AG10803 (cell line): ENCODE data around the gene CACNA1C.
"Not testable (repeated sequence)": the region's sequence is repeated elsewhere in the genome, so short reads cannot be mapped to it uniquely, and the experiment has no call there.

Experiments used
- DNase-seq: peaks from one replicate; pipeline ENCODE4 v3.0.0; 2010; ENCODE audit warnings: low read depth
- H3K4me3 ChIP-seq: 2 replicates; pipeline ENCODE4 v1.5.1; 2011; ENCODE audit warnings: mild to moderate bottlenecking, low read length, control low read depth
- CTCF ChIP-seq: conservative IDR thresholded peaks from 2 replicates; pipeline ENCODE4 v1.5.1; 2011; ENCODE audit warnings: mild to moderate bottlenecking, low read length, control low read depth, inconsistent platforms

Gene CACNA1C

GRCh38 chr12:2255311-2255710 lies 202.5 kb downstream of the CACNA1C start:
- no peak for TF ChIP-seq CTCF
- DNase-seq, result no peak

GRCh38 chr12:2255731-2256130 lies 202.9 kb downstream of the CACNA1C start:
- H3K4me3 ChIP-seq, DNase-seq: not testable (repeated sequence)

More at GRCh38 chr12:2255311-2255710, 202.5 kb downstream of the CACNA1C start:
- H3K4me3 ChIP-seq, result no peak overlapping the region

GRCh38 chr12:2256453-2256852 lies 203.7 kb downstream of the CACNA1C start:
- TF ChIP-seq CTCF, result no peak
- DNase-seq, result peak; percentile 47
- no peak overlapping the region for H3K4me3 ChIP-seq

- TF ChIP-seq CTCF, result no peak
- H3K4me3 ChIP-seq, result no peak overlapping the region
- peak; percentile 39 for DNase-seq
Measured at GRCh38 chr12:2256915-2257314, 204.1 kb downstream of the CACNA1C start.

- no peak for TF ChIP-seq CTCF
- DNase-seq, result peak; percentile 51
- H3K4me3 ChIP-seq, result no peak overlapping the region
Measured at GRCh38 chr12:2258025-2258424, 205.2 kb downstream of the CACNA1C start.

- no peak for DNase-seq
- TF ChIP-seq CTCF, result no peak
- no peak overlapping the region for H3K4me3 ChIP-seq
Measured at GRCh38 chr12:2259369-2259768, 206.6 kb downstream of the CACNA1C start.

- DNase-seq, result no peak
- no peak for TF ChIP-seq CTCF
- no peak overlapping the region for H3K4me3 ChIP-seq
Measured at GRCh38 chr12:2260441-2260840, 207.7 kb downstream of the CACNA1C start.

GRCh38 chr12:2261708-2262107 lies 208.9 kb downstream of the CACNA1C start:
- no peak for TF ChIP-seq CTCF
- DNase-seq, result no peak
- H3K4me3 ChIP-seq, result no peak overlapping the region
